HEK293 (cell line): ENCODE measurements around the gene C19orf73.

ENCODE experiments used
- BCL11A ChIP-seq: fragments of 450-650 bp; formaldehyde crosslinking; IDR thresholded peaks from 2 replicates; pipeline ENCODE4 v1.5.1; 2016; ENCODE audit warnings: low read depth, missing biosample characterization, missing genetic modification characterization
- BCL11B ChIP-seq: fragments of 450-650 bp; formaldehyde crosslinking; IDR thresholded peaks from 2 replicates; pipeline ENCODE4 v1.5.1; 2016; ENCODE audit warnings: low read depth, missing biosample characterization, missing genetic modification characterization
- MYNN ChIP-seq: fragments of 450-650 bp; formaldehyde crosslinking; IDR thresholded peaks from 2 replicates; pipeline ENCODE4 v1.5.1; 2016; ENCODE audit warnings: missing biosample characterization, missing genetic modification characterization, borderline replicate concordance
- WT1 ChIP-seq: fragments of 450-650 bp; formaldehyde crosslinking; IDR thresholded peaks from 2 replicates; pipeline ENCODE4 v1.5.1; 2016; ENCODE audit warnings: missing biosample characterization, missing genetic modification characterization
- ZNF10 ChIP-seq: fragments of 450-650 bp; formaldehyde crosslinking; IDR thresholded peaks from 2 replicates; pipeline ENCODE4 v1.5.1; 2017; ENCODE audit warnings: missing biosample characterization, missing genetic modification characterization
- ZNF211 ChIP-seq: fragments of 450-650 bp; formaldehyde crosslinking; IDR thresholded peaks from 2 replicates; pipeline ENCODE4 v1.5.1; 2016; ENCODE audit warnings: low read depth, missing biosample characterization, missing genetic modification characterization
- ZNF221 ChIP-seq: fragments of 450-650 bp; formaldehyde crosslinking; IDR thresholded peaks from 2 replicates; pipeline ENCODE4 v1.5.1; 2017; ENCODE audit warnings: missing biosample characterization, missing genetic modification characterization, borderline replicate concordance
- ZNF24 ChIP-seq: fragments of 450-650 bp; formaldehyde crosslinking; IDR thresholded peaks from 2 replicates; pipeline ENCODE4 v1.5.1; 2016; ENCODE audit warnings: missing biosample characterization, missing genetic modification characterization
- ZNF366 ChIP-seq: fragments of 450-650 bp; formaldehyde crosslinking; conservative IDR thresholded peaks from 2 replicates; pipeline ENCODE4 v1.5.1; 2016; ENCODE audit warnings: missing biosample characterization, missing genetic modification characterization
- ZNF433 ChIP-seq: fragments of 450-650 bp; formaldehyde crosslinking; IDR thresholded peaks from 2 replicates; pipeline ENCODE4 v1.5.1; 2016; ENCODE audit warnings: missing biosample characterization, missing genetic modification characterization, low read depth
- ZNF571 ChIP-seq: fragments of 450-650 bp; formaldehyde crosslinking; IDR thresholded peaks from 2 replicates; pipeline ENCODE4 v1.5.0; 2017; ENCODE audit warnings: missing biosample characterization, missing genetic modification characterization
- ZNF664 ChIP-seq: fragments of 450-650 bp; formaldehyde crosslinking; IDR thresholded peaks from 2 replicates; pipeline ENCODE4 v1.5.1; 2016; ENCODE audit warnings: missing biosample characterization, missing genetic modification characterization
- ZNF677 ChIP-seq: fragments of 450-650 bp; IDR thresholded peaks from 2 replicates; pipeline ENCODE4 v1.5.0; 2018; ENCODE audit warnings: missing biosample characterization, mild to moderate bottlenecking, missing genetic modification characterization, moderate library complexity
- ZSCAN23 ChIP-seq: fragments of 450-650 bp; formaldehyde crosslinking; IDR thresholded peaks from 2 replicates; pipeline ENCODE4 v1.5.1; 2016; ENCODE audit warnings: missing biosample characterization, missing genetic modification characterization
- TF ChIP-seq, protein P1 (sequence below): fragments of 450-650 bp; formaldehyde crosslinking; IDR thresholded peaks from 2 replicates; pipeline ENCODE4 v1.5.1; 2017; ENCODE audit warnings: missing biosample characterization, missing genetic modification characterization
- TF ChIP-seq, protein P2 (sequence below): fragments of 450-650 bp; formaldehyde crosslinking; IDR thresholded peaks from 2 replicates; pipeline ENCODE4 v1.5.1; 2016; ENCODE audit warnings: missing biosample characterization, missing genetic modification characterization
- TF ChIP-seq, protein P3 (sequence below): fragments of 450-650 bp; formaldehyde crosslinking; IDR thresholded peaks from 2 replicates; pipeline ENCODE4 v1.5.1; 2016; ENCODE audit warnings: missing biosample characterization, missing genetic modification characterization
- TF ChIP-seq, protein P4 (sequence below): fragments of 450-650 bp; formaldehyde crosslinking; IDR thresholded peaks from 2 replicates; pipeline ENCODE4 v1.5.1; 2017; ENCODE audit warnings: missing biosample characterization, missing genetic modification characterization
- TF ChIP-seq, protein P5 (sequence below): fragments of 450-650 bp; formaldehyde crosslinking; IDR thresholded peaks from 2 replicates; pipeline ENCODE4 v1.5.1; 2016; ENCODE audit warnings: missing biosample characterization, missing genetic modification characterization
- TF ChIP-seq, protein P6 (sequence below): fragments of 450-650 bp; formaldehyde crosslinking; IDR thresholded peaks from 2 replicates; pipeline ENCODE4 v1.5.1; 2016; ENCODE audit warnings: missing biosample characterization, missing genetic modification characterization, low read depth

The C19orf73 gene

DNA sequence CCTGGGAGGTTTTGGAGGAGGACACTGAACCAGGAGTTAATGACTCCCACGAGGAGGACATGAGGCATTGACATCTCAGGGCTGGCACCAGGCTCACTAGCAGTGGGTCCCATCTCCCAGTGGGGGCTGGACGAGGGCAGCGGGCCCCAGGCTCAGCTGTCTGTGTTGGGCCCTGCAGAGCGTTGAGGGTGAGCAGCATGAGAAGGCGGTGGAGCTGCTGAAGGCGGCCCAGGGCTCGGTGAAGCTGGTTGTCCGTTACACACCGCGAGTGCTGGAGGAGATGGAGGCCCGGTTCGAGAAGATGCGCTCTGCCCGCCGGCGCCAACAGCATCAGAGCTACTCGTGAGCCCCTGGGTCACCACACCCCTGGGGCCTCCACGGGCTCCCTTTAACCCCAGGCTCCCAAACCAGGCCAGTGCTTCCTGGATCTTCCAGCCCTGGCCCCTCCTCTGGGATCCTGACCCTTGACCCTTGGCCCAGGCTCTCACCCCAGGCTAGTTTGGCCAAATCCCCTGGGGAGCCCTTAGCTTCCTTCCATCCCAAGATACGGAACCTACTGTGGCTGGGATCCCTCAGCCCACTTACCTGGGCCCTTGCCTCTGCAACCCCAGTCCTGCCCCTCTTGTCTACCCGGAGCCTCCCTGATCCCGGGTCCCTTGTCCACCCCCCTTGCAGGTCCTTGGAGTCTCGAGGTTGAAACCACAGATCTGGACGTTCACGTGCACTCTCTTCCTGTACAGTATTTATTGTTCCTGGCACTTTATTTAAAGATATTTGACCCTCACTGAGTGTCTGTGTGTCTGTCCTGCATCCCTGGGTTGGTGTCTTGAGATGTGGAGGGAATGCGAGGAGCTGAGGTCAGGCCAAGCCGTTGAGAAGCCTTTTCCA lies 1.0 kb downstream of the C19orf73 start (continued):
- TF ChIP-seq, protein P1, sequence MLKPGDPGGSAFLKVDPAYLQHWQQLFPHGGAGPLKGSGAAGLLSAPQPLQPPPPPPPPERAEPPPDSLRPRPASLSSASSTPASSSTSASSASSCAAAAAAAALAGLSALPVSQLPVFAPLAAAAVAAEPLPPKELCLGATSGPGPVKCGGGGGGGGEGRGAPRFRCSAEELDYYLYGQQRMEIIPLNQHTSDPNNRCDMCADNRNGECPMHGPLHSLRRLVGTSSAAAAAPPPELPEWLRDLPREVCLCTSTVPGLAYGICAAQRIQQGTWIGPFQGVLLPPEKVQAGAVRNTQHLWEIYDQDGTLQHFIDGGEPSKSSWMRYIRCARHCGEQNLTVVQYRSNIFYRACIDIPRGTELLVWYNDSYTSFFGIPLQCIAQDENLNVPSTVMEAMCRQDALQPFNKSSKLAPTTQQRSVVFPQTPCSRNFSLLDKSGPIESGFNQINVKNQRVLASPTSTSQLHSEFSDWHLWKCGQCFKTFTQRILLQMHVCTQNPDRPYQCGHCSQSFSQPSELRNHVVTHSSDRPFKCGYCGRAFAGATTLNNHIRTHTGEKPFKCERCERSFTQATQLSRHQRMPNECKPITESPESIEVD (tag by site-specific recombination), result no peak
- TF ChIP-seq MYNN (tag by site-specific recombination) (no peak), ZNF677 (tag by site-specific recombination) (no peak), ZSCAN23 (no peak), ZNF571 (tag by site-specific recombination) (no peak), BCL11A (tag by site-specific recombination) (peak; percentile 38; the same call in 1 of the 2 replicates), ZNF24 (tag by site-specific recombination) (no peak), BCL11B (peak; percentile 60), ZNF221 (tag by site-specific recombination) (no peak), ZNF664 (tag by site-specific recombination) (no peak), WT1 (tag by site-specific recombination) (no peak), ZNF366 (no peak), ZNF211 (tag by site-specific recombination) (no peak), ZNF433 (no peak), ZNF10 (tag by site-specific recombination) (no peak)
- TF ChIP-seq, protein P2, sequence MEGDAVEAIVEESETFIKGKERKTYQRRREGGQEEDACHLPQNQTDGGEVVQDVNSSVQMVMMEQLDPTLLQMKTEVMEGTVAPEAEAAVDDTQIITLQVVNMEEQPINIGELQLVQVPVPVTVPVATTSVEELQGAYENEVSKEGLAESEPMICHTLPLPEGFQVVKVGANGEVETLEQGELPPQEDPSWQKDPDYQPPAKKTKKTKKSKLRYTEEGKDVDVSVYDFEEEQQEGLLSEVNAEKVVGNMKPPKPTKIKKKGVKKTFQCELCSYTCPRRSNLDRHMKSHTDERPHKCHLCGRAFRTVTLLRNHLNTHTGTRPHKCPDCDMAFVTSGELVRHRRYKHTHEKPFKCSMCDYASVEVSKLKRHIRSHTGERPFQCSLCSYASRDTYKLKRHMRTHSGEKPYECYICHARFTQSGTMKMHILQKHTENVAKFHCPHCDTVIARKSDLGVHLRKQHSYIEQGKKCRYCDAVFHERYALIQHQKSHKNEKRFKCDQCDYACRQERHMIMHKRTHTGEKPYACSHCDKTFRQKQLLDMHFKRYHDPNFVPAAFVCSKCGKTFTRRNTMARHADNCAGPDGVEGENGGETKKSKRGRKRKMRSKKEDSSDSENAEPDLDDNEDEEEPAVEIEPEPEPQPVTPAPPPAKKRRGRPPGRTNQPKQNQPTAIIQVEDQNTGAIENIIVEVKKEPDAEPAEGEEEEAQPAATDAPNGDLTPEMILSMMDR (tag by site-specific recombination), result no peak
- TF ChIP-seq, protein P3, sequence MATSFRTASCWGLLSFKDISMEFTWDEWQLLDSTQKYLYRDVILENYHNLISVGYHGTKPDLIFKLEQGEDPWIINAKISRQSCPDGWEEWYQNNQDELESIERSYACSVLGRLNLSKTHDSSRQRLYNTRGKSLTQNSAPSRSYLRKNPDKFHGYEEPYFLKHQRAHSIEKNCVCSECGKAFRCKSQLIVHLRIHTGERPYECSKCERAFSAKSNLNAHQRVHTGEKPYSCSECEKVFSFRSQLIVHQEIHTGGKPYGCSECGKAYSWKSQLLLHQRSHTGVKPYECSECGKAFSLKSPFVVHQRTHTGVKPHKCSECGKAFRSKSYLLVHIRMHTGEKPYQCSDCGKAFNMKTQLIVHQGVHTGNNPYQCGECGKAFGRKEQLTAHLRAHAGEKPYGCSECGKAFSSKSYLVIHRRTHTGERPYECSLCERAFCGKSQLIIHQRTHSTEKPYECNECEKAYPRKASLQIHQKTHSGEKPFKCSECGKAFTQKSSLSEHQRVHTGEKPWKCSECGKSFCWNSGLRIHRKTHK (tag by site-specific recombination), result no peak
- TF ChIP-seq, protein P4, sequence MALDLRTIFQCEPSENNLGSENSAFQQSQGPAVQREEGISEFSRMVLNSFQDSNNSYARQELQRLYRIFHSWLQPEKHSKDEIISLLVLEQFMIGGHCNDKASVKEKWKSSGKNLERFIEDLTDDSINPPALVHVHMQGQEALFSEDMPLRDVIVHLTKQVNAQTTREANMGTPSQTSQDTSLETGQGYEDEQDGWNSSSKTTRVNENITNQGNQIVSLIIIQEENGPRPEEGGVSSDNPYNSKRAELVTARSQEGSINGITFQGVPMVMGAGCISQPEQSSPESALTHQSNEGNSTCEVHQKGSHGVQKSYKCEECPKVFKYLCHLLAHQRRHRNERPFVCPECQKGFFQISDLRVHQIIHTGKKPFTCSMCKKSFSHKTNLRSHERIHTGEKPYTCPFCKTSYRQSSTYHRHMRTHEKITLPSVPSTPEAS, result no peak
- TF ChIP-seq, protein P5, sequence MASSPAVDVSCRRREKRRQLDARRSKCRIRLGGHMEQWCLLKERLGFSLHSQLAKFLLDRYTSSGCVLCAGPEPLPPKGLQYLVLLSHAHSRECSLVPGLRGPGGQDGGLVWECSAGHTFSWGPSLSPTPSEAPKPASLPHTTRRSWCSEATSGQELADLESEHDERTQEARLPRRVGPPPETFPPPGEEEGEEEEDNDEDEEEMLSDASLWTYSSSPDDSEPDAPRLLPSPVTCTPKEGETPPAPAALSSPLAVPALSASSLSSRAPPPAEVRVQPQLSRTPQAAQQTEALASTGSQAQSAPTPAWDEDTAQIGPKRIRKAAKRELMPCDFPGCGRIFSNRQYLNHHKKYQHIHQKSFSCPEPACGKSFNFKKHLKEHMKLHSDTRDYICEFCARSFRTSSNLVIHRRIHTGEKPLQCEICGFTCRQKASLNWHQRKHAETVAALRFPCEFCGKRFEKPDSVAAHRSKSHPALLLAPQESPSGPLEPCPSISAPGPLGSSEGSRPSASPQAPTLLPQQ (tag by site-specific recombination), result peak; percentile 73; the same call in 1 of the 2 replicates
- TF ChIP-seq, protein P6, sequence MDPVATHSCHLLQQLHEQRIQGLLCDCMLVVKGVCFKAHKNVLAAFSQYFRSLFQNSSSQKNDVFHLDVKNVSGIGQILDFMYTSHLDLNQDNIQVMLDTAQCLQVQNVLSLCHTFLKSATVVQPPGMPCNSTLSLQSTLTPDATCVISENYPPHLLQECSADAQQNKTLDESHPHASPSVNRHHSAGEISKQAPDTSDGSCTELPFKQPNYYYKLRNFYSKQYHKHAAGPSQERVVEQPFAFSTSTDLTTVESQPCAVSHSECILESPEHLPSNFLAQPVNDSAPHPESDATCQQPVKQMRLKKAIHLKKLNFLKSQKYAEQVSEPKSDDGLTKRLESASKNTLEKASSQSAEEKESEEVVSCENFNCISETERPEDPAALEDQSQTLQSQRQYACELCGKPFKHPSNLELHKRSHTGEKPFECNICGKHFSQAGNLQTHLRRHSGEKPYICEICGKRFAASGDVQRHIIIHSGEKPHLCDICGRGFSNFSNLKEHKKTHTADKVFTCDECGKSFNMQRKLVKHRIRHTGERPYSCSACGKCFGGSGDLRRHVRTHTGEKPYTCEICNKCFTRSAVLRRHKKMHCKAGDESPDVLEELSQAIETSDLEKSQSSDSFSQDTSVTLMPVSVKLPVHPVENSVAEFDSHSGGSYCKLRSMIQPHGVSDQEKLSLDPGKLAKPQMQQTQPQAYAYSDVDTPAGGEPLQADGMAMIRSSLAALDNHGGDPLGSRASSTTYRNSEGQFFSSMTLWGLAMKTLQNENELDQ (tag by site-specific recombination), result no peak
